Kidney glomerular epithelial cell (primary cell): Measurements from ENCODE around the gene PALMD.

Experiments
- DNase-seq: peaks from one replicate; lab custom pipeline; 2025; lab: John Stamatoyannopoulos, UW

Gene PALMD

DNA sequence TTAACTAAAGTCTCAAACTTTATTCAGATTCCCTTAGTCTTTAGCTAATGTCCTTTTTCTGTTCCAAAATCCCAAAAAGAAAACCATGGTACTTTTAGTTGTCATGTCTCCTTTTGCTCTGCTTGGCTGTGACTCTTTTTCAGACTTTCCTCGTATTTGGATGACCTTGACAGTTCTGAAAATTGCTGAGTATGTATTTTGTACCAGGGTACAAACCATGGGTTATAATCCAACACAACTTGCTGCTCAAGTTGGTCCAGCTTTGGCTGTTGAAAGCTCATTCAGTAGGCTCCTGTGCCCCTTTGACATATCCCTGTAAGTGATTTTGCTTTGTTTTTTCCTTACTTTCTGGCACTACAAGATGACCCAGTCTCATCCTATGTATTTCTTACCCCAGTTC, 51.7 kb downstream of the PALMD start:
- DNase-seq = no peak

DNA sequence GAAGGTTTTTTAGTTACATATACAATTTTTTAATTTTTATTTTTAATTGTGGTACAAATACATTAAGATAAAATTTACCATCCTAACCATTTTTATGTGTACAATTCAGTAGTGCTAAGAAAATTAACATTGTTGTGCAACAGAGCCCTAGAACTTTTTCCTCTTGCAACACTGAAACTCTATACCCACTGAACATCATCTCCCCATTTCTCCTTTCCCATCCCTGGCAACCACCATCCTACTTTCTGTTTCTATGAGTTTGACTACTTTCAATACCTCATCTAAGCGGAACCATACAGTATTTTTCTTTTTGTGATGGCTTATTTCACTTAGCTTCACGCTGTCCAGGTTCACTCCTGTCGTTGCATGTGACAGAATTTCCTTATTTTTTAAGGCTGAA, 54.1 kb downstream of the PALMD start:
- no peak for DNase-seq

GRCh38 chr1:99702221-99702620, 56.3 kb downstream of the PALMD start:
- no peak for DNase-seq

DNA sequence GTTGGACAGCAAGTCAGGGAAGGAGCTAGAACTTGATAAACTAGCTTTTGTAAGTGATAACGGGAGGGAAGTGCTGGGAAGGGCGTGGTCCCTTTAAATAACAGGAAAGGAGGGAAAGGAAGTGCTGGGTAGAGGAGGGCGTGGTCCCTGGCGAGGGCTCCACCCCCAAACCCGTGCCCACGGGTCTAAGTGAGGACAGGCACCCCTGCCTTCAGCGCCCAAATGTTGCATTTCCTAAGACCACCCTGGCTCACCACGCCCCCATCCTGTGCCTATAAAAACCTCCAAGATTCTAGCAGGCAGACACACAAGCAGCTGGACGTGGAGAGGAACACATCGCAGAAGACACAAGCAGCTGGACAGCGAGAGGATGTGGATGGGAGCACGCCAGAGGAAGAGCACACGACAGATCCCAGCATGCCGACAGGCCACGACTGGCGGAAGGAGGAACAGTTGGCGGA, 58.5 kb downstream of the PALMD start:
- DNase-seq = no peak

DNA sequence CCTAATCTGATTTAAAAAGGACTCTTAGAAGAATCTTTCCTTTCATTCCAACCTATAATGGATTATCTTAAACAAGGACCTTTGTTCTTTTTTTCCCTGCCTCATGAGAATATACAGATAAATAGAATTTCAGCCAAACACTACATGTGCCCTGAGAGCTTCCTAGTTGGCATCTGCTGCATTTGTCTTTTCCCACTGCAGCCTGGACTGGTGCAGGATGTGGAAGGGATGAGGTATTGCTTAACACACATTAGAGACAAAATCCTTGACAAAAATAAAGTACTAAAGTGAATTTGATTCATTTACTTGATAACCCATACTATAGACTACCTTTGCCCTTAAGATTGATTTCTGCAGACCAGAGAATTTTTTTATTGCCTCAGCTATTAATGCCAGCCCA, 59.5 kb downstream of the PALMD start:
- DNase-seq = no peak

GRCh38 chr1:99707535-99708142, 61.7 kb downstream of the PALMD start:
- DNase-seq = peak; percentile 48

DNA sequence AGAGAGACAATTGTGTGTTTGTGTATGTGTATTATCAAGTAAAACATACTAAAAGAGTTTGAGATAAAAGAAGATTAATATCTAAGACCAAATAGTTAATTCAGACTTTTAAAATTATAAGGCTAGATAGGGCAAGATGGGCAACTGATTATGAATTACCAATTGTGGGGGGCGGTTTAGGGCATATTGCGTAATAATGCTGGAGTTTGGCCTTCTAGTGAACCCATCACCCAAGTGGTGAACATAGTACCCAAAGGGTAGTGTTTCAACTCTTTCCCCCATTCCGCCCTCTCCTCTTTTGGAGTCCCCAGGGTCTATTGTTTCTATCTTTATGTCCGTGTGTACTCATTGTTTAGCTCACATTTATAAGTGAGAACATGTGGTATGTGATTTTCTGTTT, 65.1 kb downstream of the PALMD start:
- DNase-seq = no peak

- DNase-seq = no peak
Measured at GRCh38 chr1:99713006-99713405, 67.1 kb downstream of the PALMD start.

- no peak for DNase-seq
Measured at GRCh38 chr1:99717005-99717404, 71.1 kb downstream of the PALMD start.

GRCh38 chr1:99723251-99723650, 77.3 kb downstream of the PALMD start:
- DNase-seq = no peak

DNA sequence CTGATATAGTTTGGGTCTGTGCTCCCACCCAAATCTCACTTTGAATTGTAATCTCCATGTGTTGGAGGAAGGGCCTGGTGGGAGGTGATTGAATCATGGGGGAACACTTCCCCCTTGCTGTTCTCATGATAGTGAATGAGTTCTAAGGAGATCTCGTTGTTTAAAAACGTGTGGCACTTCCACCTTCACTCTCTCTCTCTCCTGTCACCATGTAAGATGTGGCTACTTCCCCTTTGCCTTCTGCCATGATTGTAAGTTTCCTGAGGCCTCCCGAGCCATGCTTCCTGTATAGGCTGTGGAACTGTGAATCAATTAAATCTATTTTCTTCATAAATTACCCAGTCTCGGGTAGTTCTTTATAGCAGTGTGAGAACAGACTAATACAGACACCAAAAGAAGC, 80.1 kb downstream of the PALMD start:
- DNase-seq = no peak

DNA sequence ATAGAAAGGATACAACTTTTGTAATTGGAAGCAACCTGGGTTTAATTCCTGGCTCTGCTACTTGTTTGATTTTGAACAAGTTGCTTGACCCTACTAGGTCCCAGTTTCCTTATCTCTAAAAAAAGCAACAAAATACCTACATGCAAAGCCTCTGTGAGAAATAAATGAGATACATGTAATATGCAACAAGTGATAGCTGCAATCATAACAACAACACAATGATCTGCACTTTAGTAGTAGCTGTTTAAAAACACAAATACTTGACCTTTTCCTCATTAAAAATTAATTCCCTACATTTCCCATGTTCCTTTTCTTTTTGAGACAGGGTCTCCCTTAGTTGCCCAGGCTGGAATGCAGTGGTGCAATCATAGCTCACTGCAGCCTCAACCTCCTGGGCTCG, 80.5 kb downstream of the PALMD start:
- DNase-seq = no peak

- DNase-seq = no peak
Measured at GRCh38 chr1:99726818-99727217, 80.9 kb downstream of the PALMD start.

DNA sequence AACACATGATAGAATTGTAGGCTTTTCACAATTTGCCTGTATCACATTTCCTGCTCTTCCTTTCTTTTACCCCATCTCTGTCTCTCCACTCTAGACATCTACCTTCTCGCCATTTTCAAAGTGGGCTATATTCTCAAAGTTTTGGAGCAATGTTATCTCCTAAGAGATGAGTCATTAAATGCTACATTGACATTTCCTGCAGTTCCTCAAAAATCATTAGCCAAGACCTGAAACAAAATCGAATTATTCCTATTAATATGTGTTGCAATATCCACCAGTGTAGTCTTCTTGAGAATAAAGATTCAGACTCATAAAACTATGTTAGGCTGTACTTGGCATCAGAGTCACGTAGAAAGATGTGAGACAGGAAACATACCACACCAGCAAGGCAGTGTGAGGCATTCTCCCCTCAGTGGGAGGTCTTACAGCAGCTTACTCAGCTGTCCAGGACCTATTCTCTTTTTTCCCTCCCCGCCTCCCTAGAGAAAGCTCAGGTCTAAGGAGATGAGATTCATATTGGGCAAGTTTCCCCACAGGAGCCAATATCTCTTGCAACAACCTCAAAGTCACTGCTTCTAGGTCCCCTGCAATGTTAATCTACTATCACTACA, 81.8 kb downstream of the PALMD start:
- peak; percentile 53 for DNase-seq

DNA sequence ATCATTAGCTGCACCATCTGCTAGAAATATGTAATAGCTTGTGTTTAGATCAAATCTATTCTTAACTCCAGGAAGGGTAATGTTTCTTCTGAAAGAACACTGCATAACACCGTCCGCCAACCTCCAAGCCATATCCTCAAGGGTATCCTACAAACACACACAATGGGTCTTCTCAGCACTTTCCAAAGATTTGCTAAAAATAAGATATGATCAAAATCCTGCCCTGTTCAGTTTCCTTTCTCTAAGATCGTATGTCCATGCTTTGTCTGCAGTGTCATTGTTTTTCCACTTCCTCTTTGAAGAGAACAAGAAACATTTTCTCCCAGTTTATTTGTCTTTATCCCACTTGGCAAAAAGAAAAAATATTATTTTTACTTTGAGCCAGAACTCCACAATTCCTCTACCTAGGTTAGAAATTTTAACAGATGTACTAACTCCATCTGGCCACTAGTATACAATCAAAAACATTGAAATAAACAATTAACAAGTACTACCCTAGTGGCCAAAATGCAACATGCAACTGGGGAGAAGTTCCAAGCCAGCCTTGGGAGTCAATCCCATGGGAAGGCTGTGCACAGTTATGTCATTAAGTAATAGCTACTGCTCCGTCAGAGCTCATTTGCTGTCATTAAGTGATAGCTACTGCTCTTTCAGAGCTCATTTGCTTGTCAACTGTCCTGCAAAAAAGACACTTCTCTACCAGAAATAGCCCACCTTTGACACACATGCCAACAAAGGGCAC, 82.8 kb downstream of the PALMD start:
- no peak for DNase-seq

GRCh38 chr1:99731384-99731783, 85.5 kb downstream of the PALMD start:
- no peak for DNase-seq

GRCh38 chr1:99735852-99736251, 89.9 kb downstream of the PALMD start:
- no peak for DNase-seq

DNA sequence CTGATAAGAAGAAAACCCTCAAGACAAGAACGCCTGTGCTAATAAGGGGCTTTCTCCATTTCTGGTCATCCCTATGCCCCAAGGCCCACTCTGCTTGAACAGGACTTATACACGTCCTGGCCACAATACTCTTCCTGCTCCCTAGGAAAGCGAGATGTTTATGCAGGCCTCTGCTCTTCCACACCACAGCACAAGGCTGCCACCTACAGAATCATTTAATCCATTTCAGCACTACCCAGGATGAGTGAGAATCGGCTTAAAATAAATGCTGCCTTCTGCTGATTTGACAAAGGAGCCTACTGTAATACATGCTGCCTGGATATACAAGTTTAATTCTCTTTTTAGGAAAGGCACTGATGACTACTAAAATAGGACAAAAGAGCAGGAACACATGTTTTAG, 91.1 kb downstream of the PALMD start:
- DNase-seq = peak; percentile 47

GRCh38 chr1:99738858-99739465, 93.0 kb downstream of the PALMD start:
- no peak for DNase-seq

DNA sequence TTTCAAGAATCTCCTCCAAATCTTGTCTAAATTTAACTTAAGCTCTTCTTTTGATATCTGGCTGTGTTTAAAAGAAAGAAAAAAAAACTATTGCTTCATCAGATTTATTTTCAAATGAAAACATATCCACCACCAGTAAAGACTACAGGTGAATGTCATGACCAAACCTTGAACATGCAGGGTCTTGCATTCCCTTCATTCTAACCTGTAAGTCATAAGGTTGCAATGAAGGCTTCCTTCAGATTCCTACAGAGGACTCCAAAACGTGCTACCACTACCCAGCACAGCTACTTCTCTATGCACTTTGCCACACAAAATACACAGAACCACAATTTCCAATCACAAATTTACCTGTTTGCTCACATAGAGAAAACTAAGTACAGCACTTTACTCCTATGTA, 94.2 kb downstream of the PALMD start:
- DNase-seq = no peak
